HG03280 (cell line): ENCODE measurements around the gene RASSF8.

Source experiments
- ATAC-seq: cut with Tn5 transposase; IDR thresholded peaks from one replicate; pipeline ENCODE4 v1.9.1; 2021; ENCODE audit warnings: mild to moderate bottlenecking, moderate library complexity; ENCODE audit not compliant: unreplicated experiment

RASSF8 gene

GRCh38 chr12:26100666-26101349 lies 142.3 kb downstream of the RASSF8 start:
- no peak for ATAC-seq

- ATAC-seq, result no peak
These were observed 142.9 kb downstream of the RASSF8 start for GRCh38 chr12:26101350-26101734.

GRCh38 chr12:26101763-26102162 lies 143.3 kb downstream of the RASSF8 start:
- no peak for ATAC-seq

- no peak for ATAC-seq
These were observed 144.5 kb downstream of the RASSF8 start for GRCh38 chr12:26102953-26103352.

- no peak for ATAC-seq
These were observed 147.9 kb downstream of the RASSF8 start for GRCh38 chr12:26106347-26106746.

- ATAC-seq, result no peak
These were observed 150.4 kb downstream of the RASSF8 start for GRCh38 chr12:26108915-26109314.

GRCh38 chr12:26109343-26109881 lies 150.9 kb downstream of the RASSF8 start:
- ATAC-seq, result no peak

- ATAC-seq, result no peak
These were observed 153.8 kb downstream of the RASSF8 start for GRCh38 chr12:26112232-26112631.

GRCh38 chr12:26112703-26113147 lies 154.2 kb downstream of the RASSF8 start:
- ATAC-seq, result no peak

- no peak for ATAC-seq
These were observed 154.7 kb downstream of the RASSF8 start for GRCh38 chr12:26113181-26113654.

- ATAC-seq, result peak; percentile 76
These were observed 155.6 kb downstream of the RASSF8 start for GRCh38 chr12:26113853-26114719.

GRCh38 chr12:26114720-26115401 lies 156.4 kb downstream of the RASSF8 start:
- no peak for ATAC-seq

GRCh38 chr12:26116829-26117715 lies 158.6 kb downstream of the RASSF8 start:
- no peak for ATAC-seq

- ATAC-seq, result no peak
These were observed 159.8 kb downstream of the RASSF8 start for GRCh38 chr12:26118308-26118707.

- no peak for ATAC-seq
These were observed 161.0 kb downstream of the RASSF8 start for GRCh38 chr12:26119391-26119989.

GRCh38 chr12:26120561-26121274 lies 162.2 kb downstream of the RASSF8 start:
- no peak for ATAC-seq

GRCh38 chr12:26121323-26122060 lies 163.0 kb downstream of the RASSF8 start:
- no peak for ATAC-seq

GRCh38 chr12:26122061-26122680 lies 163.7 kb downstream of the RASSF8 start:
- peak; percentile 34 for ATAC-seq
